IPS DF 4.7 (cell line): ENCODE results near the gene GRB2.
"Not testable (repeated sequence)": the region's sequence is repeated elsewhere in the genome, so short reads cannot be mapped to it uniquely, and the experiment has no call there.

Experiments
- DNase-seq: peaks from one replicate; pipeline ENCODE4 v3.0.0-alpha.2; 2013; ENCODE audit warnings: low spot score; ENCODE audit errors: extremely low read depth

The GRB2 gene

GRCh38 chr17:75319904-75320691 is 85.4 kb downstream of the GRB2 start:
- DNase-seq = no peak

- no peak for DNase-seq
Observed at GRCh38 chr17:75318615-75319222, 86.8 kb downstream of the GRB2 start.

- DNase-seq = no peak
Observed at GRCh38 chr17:75318211-75318610, 87.3 kb downstream of the GRB2 start.

- DNase-seq = no peak
Observed at GRCh38 chr17:75317671-75318070, 87.8 kb downstream of the GRB2 start.

GRCh38 chr17:75316253-75316652 is 89.2 kb downstream of the GRB2 start:
- DNase-seq = no peak

GRCh38 chr17:75315541-75316243 is 89.8 kb downstream of the GRB2 start:
- DNase-seq = no peak

- no peak for DNase-seq
Observed at GRCh38 chr17:75313941-75314551, 91.4 kb downstream of the GRB2 start.

GRCh38 chr17:75308732-75309629 is 96.5 kb downstream of the GRB2 start:
- no peak for DNase-seq

GRCh38 chr17:75307957-75308731 is 97.3 kb downstream of the GRB2 start:
- no peak for DNase-seq

GRCh38 chr17:75301502-75302206 is 103.8 kb downstream of the GRB2 start:
- no peak for DNase-seq

- DNase-seq = no peak
Observed at GRCh38 chr17:75301049-75301448, 104.4 kb downstream of the GRB2 start.

- no peak for DNase-seq
Observed at GRCh38 chr17:75300280-75300679, 105.2 kb downstream of the GRB2 start.

- no peak for DNase-seq
Observed at GRCh38 chr17:75295201-75296158, 110.0 kb downstream of the GRB2 start.

- DNase-seq = not testable (repeated sequence)
Observed at GRCh38 chr17:75292810-75293448, 112.5 kb downstream of the GRB2 start.

- no peak for DNase-seq
Observed at GRCh38 chr17:75289832-75290337, 115.6 kb downstream of the GRB2 start.

- peak; percentile 98 for DNase-seq
Observed at GRCh38 chr17:75289115-75289831, 116.2 kb downstream of the GRB2 start, which contains the start of gene SLC25A19. TSS of gene SLC25A19 (minus strand) at chr17:75289433. CDS start at chr17:75286764, 2,669 bp downstream.

- DNase-seq = no peak
Observed at GRCh38 chr17:75288770-75289114, 116.7 kb downstream of the GRB2 start.
